ENCODE measurements around the gene ZNF414.
"Not testable (repeated sequence)": the region's sequence is repeated elsewhere in the genome, so short reads cannot be mapped to it uniquely, and the experiment has no call there.

ZNF414 gene

DNA sequence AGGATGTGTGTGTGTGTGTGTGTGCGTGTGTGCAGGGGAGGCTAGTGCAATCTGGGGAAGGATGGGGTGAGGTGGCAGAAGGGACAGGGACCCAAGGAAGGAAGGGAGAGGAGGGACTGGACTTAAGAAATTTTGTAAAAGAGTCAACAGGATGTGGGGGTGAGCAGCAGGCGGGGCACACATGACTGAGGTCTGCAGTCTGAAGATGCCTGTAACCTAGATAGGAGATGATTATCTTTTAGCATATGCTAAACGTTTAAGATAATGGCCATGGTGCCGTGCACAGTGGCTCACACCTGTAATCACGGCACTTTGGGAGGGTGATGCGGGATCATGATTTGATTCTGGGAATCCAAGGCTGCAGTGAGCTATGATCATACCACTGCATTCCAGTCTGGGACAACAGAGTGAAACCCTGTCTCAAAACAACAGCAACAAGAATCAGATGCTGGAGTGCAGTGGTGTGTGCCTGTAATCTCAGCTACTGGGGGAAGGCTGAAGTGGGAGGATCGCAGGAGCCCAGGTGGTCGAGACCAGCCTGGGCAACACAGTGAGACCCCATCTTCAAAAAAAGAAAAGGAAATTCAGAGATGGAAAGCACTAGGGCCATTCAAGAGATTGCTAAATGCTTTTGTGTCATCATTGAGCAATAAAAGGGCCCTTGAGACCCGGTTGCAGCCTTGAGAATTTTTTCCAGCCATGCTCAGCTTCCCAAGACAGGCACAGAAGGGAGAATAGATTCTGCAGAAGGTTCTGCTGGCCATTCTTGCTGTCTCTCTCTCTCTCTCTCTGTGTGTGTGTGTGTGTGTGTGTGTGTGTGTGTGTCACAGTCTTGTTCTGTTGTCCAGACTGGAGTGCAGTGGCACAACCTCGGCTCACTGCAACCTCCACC, 3.8 kb upstream of the ZNF414 start:
- peak in 1 of 2 donors; percentile 26 for DNase-seq

DNA sequence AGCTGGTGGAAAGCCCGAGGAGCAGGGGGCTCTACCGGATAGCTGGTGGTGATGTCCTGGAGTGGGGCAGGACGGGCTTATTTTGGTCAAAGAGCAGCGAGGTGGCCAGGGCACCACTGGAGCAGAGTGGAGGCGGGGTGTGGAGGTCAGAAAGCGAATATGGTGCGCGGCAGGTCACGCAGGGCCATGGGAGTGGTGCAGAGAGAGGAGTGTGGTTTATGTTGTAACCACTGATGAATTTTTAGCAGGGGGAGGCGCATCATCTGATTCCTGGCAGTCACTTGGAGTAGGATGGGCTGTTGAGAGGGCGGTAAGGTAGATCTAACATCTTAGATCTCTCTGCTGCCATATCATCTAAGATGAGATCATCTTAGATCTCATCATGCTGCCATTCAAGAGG, 1.4 kb upstream of the ZNF414 start:
- DNase-seq = peak; percentile 45 to 63

DNA sequence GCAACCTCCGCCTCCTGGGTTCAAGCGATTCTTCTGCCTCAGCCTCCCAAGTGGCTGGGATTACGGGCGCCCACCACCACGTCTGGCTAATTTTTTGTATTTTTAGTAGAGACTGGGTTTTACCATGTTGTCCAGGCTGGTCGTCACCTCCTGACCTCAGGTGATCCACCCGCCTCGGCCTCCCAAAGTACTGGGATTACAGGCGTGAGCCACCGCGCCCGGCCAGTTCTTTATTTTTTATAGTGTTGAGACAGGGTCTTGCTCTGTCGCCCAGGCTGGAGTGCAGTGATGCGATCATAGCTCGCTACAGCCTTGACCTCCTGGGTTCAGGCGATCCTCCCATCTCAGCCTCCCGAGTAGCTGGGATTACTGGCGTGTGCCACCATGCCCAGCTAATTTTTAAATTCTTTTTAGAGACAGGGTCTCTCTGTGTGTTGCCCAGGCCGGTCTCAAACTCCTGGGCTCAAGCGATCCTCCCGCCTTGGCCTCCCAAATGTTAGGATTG, 590 bp upstream of the ZNF414 start:
- not testable (repeated sequence) for DNase-seq

DNA sequence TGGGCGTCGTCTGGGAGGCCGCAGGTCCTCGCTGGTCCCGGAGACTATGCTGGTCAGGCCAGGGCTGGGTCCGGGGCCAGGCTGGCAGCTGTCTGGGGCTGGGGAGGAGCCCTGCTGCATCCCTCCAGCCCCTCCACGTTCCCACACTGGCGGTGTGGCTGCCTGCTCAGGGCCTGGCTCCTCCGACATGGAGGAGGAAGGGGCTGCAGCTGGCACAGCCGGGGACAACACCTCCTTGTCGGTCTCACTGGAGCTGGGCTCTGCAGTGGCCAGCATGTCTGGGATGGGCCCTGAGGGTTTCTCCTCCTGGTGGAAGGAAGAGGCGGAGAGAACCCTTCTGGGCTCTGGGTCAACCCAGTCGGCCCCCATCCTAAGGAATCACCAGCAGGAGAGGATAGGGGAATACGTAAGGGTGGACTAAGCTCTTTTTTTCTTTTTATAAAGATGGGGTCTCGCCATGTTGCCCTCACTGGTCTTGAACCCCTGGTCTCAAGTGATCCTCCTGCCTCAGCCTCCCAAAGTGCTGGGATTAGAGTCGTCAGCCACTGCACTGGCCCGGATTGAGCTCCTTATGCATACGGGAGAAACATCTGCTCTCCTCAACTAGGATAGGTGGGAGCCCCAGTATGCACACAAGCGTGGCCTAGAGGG, 806 bp downstream of the ZNF414 start:
- DNase-seq = no peak

DNA sequence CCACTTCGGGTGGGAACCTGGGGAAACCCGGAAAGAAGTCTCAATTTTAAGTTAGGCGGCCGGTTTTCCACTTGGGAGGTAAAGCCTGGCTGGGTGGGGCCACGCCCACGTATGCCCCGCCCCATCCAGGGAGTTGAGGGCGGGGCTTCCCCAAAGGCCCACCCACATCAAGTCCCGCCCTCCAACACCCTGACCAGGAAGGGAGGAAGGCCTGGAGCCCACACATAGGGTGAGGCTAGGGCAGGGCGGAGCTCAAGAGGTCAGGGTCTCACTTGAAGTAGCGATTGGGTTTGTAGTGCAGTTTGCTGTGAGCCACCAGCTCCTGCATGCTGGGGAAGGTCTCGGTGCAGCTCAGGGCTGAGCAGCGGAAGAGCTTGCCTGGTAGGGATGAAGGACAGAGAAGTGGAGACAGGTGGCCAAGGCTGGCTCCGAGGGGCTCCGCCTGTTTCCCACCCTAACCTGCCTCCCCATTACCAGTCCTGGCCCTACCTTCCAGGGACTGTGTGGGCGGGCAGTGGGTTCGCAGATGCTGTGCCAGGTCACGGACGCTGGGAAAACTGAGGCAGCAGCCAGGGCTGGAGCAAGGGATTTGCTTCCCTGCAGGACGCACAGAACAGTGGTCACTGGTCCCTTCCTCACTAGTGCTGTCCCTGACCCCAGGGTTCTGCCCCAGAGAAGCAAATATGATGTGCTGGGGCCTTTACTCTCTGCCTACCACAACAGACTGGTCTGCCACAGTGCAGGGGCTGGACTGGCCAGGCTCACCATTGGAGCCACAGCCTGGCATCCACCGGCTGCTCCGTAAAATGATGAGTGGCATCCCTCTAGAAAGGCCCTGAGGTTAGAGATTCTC, 1.6 kb downstream of the ZNF414 start:
- DNase-seq = peak in 1 of 2 donors; percentile 38

DNA sequence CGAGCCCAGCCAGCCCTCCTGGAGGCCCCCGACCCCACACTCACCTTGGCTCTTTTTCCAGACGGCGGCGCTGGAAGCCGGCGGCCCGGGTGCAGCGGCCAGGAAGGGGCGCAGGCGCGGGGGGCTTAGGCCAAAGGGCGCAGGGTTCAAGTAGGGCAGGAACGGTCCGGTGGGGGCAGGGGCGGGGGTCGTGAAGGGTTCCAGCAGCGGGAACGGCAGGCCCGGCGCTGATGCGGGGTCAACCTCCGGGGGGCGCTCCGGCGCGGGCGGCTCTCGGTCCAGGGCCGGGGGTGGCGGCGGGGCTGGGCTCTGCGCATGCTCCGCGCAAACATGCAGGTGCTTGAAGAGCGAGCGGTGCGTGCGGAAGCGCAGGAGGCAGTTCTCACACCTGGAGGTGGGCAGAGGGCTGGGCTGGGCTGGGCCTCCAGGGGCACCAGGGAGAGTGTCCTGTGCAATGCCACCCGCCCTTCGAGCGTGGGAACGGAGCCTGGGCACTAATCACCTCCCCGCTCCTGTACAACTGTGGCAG, 2.3 kb downstream of the ZNF414 start:
- no peak for DNase-seq

DNA sequence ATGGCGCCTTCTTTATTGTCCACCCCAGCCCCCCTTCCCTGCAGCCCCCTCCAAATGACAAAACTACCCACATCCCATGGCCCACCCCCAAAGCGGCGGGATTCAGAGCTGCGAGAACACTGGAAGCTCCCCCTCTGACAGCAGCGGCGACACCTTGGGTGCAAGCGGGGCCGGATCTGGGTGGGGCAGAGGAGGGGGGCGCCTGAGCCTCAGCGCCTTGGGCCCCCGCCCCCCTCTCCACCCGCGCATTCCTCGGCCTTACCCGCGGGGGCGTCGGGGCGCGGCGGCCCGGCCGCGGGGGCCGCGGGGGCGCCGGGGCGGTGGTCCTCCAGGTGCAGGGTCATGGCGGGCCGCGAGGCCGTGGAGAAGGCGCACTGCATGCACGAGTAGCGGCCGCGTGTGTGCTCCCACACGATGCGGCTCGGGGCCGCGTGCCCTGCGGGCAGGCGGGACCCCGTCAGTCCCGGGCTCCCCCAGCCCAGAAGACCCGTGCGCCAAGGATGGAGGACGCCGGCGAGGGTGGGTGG, 3.3 kb downstream of the ZNF414 start:
- no peak for DNase-seq

DNA sequence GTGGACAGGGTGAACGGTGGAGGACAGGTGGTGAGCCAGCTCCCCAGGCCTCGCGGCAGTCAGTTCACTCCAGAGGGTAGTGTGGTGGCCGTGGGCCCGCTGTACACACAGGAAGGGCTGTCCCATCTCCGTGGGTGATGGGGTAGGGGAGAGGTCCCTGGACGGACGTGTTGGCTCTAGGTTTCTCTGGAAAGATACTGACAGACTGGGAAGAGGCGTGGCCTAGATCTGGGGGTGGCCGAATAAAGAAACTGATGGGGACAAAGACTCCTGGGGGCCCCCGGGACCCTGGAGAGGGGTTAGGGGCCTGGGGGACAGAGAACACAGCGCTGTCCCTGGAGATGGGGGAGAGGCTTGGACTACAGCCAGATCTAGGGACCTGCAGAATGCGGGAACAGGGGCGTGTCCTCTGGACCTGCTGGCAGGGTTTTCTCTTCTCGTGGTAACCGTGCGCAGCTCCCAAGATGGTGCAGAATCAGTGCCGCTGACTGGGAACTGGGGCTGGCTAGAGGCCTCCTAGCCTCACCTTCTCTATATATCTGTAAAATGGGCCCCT, 7.5 kb downstream of the ZNF414 start:
- DNase-seq = no peak

DNA sequence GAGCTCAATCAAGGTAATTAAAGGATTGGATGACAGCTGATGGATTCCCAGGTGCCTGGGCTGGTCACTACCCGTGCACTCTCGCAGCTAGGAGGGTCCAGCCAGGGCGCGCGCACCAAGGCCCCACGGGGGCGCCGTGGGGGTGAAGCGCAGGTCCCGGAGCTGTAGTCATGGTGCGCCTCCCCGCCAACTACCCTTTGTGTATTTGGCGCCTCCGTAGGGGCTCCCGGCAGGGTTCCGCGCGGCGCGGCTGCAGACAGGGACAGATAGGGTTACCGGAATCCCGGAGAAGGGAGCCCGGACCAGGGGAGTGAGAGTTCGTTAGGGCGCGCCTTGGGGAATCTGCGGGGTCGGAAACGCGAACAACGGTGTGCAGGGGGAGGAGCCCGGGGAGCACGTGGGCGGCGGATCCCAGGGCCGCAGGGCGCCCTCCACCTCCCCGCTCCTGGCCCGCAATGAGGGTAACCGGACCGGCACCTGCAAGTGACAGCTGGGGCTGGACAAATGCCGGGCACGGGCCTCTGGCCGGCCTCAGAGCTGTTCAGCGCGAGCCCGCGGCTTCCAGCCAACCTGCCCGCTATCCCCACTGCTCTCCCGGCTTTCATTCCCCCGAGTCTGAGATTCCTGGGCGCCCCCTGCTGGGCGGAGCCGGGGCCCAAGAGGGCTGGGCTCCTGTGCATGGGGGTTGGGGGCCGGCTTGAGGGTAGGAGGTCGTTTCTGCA, 8.1 kb downstream of the ZNF414 start:
- DNase-seq = peak; percentile 84

DNA sequence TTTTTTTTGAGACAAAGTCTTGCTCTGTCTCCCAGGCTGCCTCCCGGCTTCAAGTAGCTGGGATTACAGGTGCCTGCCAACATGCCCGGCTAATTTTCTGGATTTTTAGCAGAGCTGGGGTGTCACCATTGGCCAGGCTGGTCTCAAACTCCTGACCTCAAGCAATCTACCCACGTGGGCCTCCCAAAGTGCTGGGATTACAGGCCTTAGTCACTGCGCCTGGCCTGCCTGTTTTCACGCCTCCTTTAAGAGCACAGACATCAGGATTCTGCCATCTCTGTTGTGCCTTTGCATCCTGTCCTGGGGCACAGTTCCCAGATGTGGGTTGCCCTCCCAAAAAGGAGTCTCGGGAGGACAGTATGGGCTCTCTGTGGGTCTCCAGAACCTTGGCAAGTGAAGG, 9.0 kb downstream of the ZNF414 start:
- DNase-seq = no peak

DNA sequence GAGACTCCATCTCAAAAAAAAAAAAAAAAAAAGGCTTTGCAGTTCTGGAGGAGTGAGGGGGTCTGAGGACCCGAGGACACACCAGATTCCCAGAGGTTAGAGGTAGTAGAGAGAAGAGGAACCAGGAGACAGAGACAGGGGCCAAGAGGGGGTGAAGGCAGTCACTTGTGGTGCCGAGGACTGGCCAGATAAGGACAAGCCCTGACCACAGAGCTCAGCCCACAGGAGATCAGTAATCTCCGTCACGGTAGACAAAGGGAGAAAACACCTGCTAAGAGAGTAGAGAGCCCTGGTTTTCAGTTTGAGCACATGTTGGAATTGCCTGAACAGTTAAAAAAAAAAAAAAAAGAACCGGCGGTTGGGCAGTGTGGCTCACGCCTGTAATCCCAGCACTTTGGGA, 9.8 kb downstream of the ZNF414 start:
- no peak for DNase-seq

DNA sequence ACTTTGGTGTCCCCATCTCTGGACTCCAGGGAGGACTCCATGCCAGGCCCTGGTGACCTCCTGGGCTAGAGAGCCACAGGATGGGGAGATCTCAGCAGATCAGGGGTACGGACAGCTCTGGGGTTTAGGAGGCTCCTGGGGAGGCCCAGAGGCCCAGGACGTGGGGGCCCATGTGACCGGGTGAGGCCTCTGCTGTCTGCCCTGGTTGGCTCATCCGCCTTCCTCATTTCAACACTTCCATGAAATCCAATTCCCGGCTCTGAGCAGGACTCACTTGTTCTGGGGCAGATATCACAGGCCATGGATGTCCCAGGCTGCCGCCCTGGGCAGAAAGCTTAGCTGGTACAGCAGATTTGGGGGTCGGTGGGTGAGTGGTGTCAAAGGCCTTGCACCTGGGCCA, 10.5 kb downstream of the ZNF414 start:
- DNase-seq = no peak

DNA sequence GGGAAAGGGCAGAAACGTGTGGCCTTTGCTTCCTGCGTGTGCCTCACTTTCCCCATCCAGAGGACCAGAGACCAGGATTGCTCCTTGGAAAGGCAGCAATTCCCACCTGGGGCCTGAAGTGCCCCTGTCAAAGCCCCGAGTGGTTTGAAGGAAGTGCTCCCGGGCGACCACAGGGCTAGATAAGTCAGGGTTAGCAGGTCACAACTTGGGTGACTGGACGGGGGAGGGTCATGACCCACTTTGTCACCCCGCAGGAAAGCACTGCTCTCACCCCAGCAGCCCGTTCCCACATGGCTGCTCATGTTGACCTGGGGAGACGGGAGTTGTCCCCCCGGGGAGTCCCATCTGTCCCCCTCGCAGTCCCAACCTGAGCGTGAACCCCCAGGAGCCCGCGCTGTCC, 12.0 kb downstream of the ZNF414 start:
- no peak for DNase-seq

DNA sequence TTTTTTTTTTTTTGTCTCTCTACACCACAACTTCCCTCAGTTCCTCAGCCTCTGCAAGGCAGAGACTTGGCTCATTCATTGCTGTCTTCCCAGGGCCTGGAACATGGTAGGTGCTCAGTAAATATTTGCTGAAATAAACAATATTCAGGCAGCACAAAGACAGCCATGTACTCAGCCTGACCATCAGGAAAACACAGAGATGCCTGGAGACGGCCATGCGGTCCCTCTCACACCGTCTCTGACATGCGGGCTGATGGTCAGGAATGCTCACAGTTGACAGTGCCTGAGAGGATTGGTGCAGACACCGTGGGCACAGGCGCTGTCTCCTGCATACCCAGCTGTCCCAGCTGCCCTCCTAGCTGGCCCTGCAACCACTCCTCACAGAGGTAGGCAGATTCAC, 12.5 kb downstream of the ZNF414 start:
- DNase-seq = no peak

DNA sequence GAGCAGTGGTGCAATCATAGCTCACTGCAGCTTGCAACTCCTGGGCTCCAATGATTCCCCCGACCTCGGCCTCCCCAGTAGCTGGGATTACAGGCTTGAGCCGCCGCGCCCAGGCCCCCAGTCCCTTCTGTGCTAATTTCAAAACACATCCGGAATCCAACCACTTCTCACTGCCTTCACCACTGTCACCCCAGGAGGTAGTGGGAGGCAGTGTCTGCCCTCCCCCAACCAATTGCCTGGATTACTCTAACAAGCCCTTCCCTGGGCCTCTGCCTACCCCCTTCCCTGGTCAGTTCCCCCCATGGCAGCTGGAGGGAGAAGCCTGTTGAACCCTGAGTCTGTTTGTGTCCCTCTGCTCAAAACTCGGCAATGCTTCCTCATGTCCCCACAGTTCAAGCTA, 13.8 kb downstream of the ZNF414 start:
- DNase-seq = no peak

DNA sequence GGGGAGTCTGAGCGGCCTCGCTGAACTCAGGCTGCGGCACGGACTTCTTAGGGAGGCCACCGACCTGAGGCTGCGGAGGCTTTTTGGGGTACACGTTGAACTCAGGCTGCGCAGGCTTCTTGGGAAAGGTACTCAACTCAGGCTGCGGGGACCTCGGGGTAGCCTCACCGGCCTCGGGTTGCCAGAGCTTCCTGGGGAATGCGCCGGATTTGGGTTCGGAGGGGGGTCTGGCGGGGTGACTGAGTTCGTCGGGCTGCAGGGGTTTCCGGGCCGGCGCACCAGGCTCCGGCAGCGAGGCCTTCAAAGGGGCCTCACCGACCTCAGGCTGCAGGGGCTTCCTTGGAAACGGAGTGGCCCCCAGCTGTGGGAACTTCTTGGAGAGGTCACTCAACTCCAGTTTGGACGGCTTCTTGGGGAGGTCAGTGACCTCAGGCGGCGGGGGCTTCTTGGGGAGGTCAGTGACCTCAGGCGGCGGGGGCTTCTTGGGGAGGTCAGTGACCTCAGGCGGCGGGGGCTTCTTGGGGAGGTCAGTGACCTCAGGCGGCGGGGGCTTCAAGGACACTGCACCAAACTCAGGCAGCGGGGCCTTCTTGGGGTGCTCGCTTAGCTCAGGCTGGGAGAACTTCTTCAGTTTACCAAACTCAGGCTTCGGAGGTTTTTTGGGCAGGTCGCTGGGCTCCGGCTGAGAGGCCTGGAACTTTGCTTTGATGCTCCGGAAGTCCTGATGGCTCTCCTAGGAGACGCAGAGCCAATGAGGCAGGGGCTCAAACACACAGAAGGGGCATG, 14.7 kb downstream of the ZNF414 start:
- DNase-seq = no peak

DNA sequence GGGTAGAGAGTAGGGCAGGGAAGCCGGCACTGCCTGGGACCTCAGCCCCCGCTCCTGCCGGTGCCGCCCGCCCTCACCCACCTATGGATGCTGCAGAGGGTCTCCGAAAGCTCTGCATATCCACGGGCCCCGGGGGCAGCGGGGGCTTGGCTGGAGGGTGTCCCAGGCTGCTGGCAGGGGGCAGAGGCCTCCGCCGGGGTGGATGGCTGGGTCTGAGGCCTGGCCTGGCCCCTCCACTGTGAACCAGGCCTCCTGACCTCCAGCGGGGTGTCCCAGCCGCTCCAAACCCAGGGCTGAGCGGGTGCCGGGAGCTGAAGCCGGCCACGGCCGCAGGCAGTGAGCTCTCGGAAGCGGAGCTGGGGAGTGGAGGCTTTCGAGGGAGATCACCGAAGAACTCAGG, 15.7 kb downstream of the ZNF414 start:
- no peak for DNase-seq

DNA sequence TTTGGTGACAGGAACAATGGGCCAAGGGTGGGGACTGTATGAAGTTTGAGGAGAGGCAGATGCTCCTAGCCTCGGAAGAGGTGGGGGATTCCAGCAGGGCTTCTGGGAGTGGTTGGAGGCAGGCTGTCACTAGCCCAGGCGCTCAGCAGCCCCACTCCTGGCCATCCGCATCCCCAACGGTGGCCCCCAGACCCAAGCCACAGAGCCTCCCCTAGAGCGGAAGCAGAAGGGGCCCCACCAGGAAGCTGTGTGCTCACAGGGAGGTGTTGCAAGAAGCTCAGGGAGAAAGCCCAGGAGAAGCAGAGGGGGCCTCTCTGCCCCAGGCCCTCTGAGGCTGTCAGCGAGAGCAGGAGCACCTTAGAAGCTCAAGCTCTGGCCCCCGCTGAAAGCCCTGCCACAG, 19.8 kb downstream of the ZNF414 start:
- no peak for DNase-seq

DNA sequence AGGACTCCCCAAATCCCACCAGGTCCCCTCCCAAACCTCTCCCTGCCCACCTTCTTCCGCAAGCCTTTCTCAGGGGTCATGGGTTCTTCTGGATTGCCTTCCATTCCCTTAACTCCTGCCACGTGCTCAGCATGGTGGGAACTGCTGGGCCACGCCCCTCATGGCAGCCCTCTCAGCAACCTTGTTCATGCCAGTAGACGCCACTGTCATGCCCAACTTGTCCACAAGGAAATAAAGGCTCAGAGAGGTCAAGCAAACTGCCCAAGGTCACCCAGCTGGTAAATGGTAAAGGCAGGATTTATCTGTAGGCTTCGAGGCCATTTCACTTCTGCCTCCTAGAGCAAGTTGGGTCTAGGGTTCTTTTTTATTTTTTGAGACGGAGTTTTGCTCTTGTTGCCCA, 22.4 kb downstream of the ZNF414 start:
- DNase-seq = no peak

DNA sequence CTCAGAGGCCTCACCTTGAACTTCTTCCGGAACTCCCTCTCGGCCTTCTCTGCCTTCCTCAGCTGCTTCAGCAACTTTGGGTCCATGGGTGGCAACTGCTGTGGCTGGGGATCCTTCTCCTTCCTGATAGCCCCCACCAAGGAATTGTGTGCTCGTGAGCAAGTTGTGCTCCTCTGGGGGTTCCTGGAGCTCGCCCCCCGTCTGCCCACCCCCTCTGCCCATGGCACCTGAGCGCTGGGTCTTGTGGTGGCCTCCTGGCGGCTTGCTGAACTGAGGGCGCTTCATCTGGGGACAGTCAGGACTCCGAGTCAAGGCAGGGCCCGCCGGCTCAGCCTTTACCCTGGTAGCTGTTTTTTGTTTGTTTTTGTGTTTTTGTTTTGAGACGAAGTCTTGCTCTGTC, 23.1 kb downstream of the ZNF414 start:
- no peak for DNase-seq

DNA sequence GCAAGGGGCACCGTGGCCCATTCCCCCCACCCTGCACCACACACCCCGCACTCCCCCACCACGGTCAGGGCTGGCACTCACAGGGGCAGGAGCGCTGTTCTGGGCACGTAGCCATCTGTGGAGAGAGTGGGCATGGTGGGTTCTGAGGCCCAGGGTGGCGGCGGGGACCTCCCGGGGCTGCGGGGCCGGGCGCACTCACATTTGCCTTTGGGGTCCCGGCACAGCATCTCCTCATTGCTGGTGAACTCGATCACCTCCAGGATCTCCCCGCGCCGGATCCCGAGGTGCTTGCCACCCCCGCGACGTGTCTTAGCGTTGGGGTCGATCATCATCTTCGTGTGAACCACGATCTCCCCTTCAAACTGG, 23.6 kb downstream of the ZNF414 start:
- no peak for DNase-seq

All from stimulated activated CD4-positive, alpha-beta T cell treated with anti-CD3 and anti-CD28 coated beads, Interleukin-2, amount 100 ng/mL, for 24 hours (primary cell).